OCI-LY1 (cell line): ENCODE data around the gene TTLL3.

Experiments
- H2AFZ ChIP-seq: fragments of 200-600 bp; sonication (generic), shearing (Covaris generic); 2 replicates; pipeline ENCODE4 v1.6.0; 2014; ENCODE audit warnings: antibody characterized with exemption, mild to moderate bottlenecking, low read length
- H3F3A ChIP-seq: fragments of 200-600 bp; sonication (generic), shearing (Covaris generic); 2 replicates; pipeline ENCODE4 v1.6.0; 2014; ENCODE audit warnings: mild to moderate bottlenecking, antibody characterized with exemption, low read length, moderate library complexity; ENCODE audit not compliant: insufficient read depth
- H3K27ac ChIP-seq: fragments of 200-600 bp; sonication (generic); 2 replicates; pipeline ENCODE4 v1.5.1; 2014; ENCODE audit warnings: low read length, mixed run types, mild to moderate bottlenecking, low read depth; ENCODE audit not compliant: poor library complexity, severe bottlenecking
- H3K27me3 ChIP-seq: fragments of 200-600 bp; sonication (generic); 2 replicates; pipeline ENCODE4 v1.6.0; 2014; ENCODE audit warnings: antibody characterized with exemption, mild to moderate bottlenecking, low read length, moderate library complexity; ENCODE audit not compliant: insufficient read depth
- H3K36me3 ChIP-seq: fragments of 200-600 bp; sonication (generic); 2 replicates; pipeline ENCODE4 v1.6.1; 2014; ENCODE audit warnings: mild to moderate bottlenecking, antibody characterized with exemption, low read length, moderate library complexity, mixed read lengths; ENCODE audit not compliant: insufficient read depth
- H3K4me1 ChIP-seq: fragments of 200-600 bp; sonication (generic); 2 replicates; pipeline ENCODE4 v1.5.1; 2014; ENCODE audit warnings: mild to moderate bottlenecking, low read length, moderate library complexity; ENCODE audit not compliant: insufficient read depth, severe bottlenecking
- H3K4me2 ChIP-seq: fragments of 200-600 bp; sonication (generic), shearing (Covaris generic); 2 replicates; pipeline ENCODE4 v1.6.1; 2014; ENCODE audit warnings: low read length
- H3K4me3 ChIP-seq: fragments of 200-600 bp; sonication (generic); 2 replicates; pipeline ENCODE4 v1.5.1; 2014; ENCODE audit warnings: low read length, low read depth, mild to moderate bottlenecking, mixed read lengths; ENCODE audit not compliant: poor library complexity, severe bottlenecking
- H3K79me2 ChIP-seq: fragments of 200-600 bp; shearing (Covaris generic); 2 replicates; pipeline ENCODE4 v1.6.1; 2016; ENCODE audit warnings: mixed run types, low read length, mixed read lengths; ENCODE audit not compliant: insufficient read depth
- H3K9ac ChIP-seq: fragments of 200-600 bp; sonication (generic), shearing (Covaris generic); 2 replicates; pipeline ENCODE4 v1.6.1; 2014; ENCODE audit warnings: mild to moderate bottlenecking, low read length, mixed read lengths
- H3K9me2 ChIP-seq: fragments of 200-600 bp; sonication (generic), shearing (Covaris generic); 2 replicates; pipeline ENCODE4 v1.6.1; 2014; ENCODE audit warnings: low read depth, mild to moderate bottlenecking, low read length, mixed read lengths
- H3K9me3 ChIP-seq: fragments of 200-600 bp; shearing (Covaris generic); 2 replicates; pipeline ENCODE4 v1.6.1; 2014; ENCODE audit warnings: low read length, mixed read lengths
- H4K20me1 ChIP-seq: fragments of 200-600 bp; sonication (generic), shearing (Covaris generic); 2 replicates; pipeline ENCODE4 v1.6.0; 2016; ENCODE audit warnings: mild to moderate bottlenecking, low read length; ENCODE audit not compliant: insufficient read depth
- CTCF ChIP-seq: fragments of 200-600 bp; sonication (generic), shearing (Covaris generic); IDR thresholded peaks from 2 replicates; pipeline ENCODE4 v1.5.1; 2017; ENCODE audit warnings: mild to moderate bottlenecking, antibody characterized with exemption, low read length, moderate library complexity, mixed read lengths
- EZH2 ChIP-seq: fragments of 200-600 bp; sonication (generic), shearing (Covaris generic); IDR thresholded peaks from 2 replicates; pipeline ENCODE4 v1.8.0; 2017; ENCODE audit warnings: borderline replicate concordance, mixed run types, mild to moderate bottlenecking, antibody characterized with exemption, low read length, moderate library complexity, mixed read lengths

TTLL3 gene

GRCh38 chr3:9768141-9768775 is 41.8 kb upstream of the TTLL3 start:
- Histone ChIP-seq H3K4me2 (no peak overlapping the region), H3K27me3 (no peaks in the 10 kb centered on the region), H3F3A (0 out of 2 replicates have a peak, but pooled peaks cover 3% of the 10 kb centered on the region), H3K9ac (no peak overlapping the region), H3K4me1 (peaks cover 8% of the 10 kb centered on the region), H4K20me1 (no peaks in the 10 kb centered on the region), H3K9me3 (no peaks in the 10 kb centered on the region), H3K36me3 (no peaks in the 10 kb centered on the region), H2AFZ (no peak overlapping the region), H3K9me2 (no peaks in the 10 kb centered on the region), H3K79me2 (no peaks in the 10 kb centered on the region), H3K4me3 (no peak overlapping the region), H3K27ac (no peak overlapping the region)
- TF ChIP-seq EZH2 (no peak), CTCF (no peak)

GRCh38 chr3:9769012-9769411 is 41.0 kb upstream of the TTLL3 start:
- Histone ChIP-seq H3F3A (0 out of 2 replicates have a peak, but pooled peaks cover 3% of the 10 kb centered on the region), H3K36me3 (no peaks in the 10 kb centered on the region), H3K79me2 (no peaks in the 10 kb centered on the region), H4K20me1 (no peaks in the 10 kb centered on the region), H3K9me3 (no peaks in the 10 kb centered on the region), H3K4me2 (no peak overlapping the region), H3K27ac (no peak overlapping the region), H2AFZ (no peak overlapping the region), H3K9ac (no peak overlapping the region), H3K27me3 (no peaks in the 10 kb centered on the region), H3K4me1 (peaks cover 8% of the 10 kb centered on the region), H3K4me3 (no peak overlapping the region), H3K9me2 (no peaks in the 10 kb centered on the region)
- TF ChIP-seq EZH2 (no peak), CTCF (no peak)

GRCh38 chr3:9769426-9770275 is 40.4 kb upstream of the TTLL3 start, which contains the start of gene CAMK1:
TSS of gene CAMK1 (minus strand) at chr3:9769947. CDS start at chr3:9767749, 2,198 bp downstream.
- Histone ChIP-seq H3K9me3 (no peaks in the 10 kb centered on the region), H3K9ac (no peak within 1 kb of the TSS; the same call in 1 of the 2 replicates), H2AFZ (no peak within 1 kb of the TSS), H3K4me3 (peak within 1 kb of the TSS; percentile 23), H3K79me2 (no peaks in the 10 kb centered on the region), H3K4me2 (peak within 1 kb of the TSS; percentile 51; the same call in 1 of the 2 replicates), H3K27me3 (no peaks in the 10 kb centered on the region), H4K20me1 (no peaks in the 10 kb centered on the region), H3K4me1 (peaks cover 8% of the 10 kb centered on the region), H3F3A (0 out of 2 replicates have a peak, but pooled peaks cover 3% of the 10 kb centered on the region), H3K27ac (no peak within 1 kb of the TSS), H3K36me3 (no peaks in the 10 kb centered on the region), H3K9me2 (no peaks in the 10 kb centered on the region)
- TF ChIP-seq CTCF (no peak), EZH2 (no peak)
